OCI-LY7 (cell line): ENCODE data around the gene AHSP.

Source experiments
- CTCF ChIP-seq: fragments of 200-600 bp; sonication (generic); conservative IDR thresholded peaks from 2 replicates; pipeline ENCODE4 v1.5.1; 2014; ENCODE audit warnings: mild to moderate bottlenecking, antibody characterized with exemption, low read length, moderate library complexity, mixed read lengths
- EZH2phosphoT487 ChIP-seq: fragments of 200-600 bp; sonication (generic); IDR thresholded peaks from 2 replicates; pipeline ENCODE4 v1.6.1; 2018; ENCODE audit warnings: low read depth, borderline replicate concordance, mild to moderate bottlenecking, mixed run types, antibody characterized with exemption, low read length, moderate library complexity, mixed read lengths

GRCh38 chr16:31507617-31507928 is 20.1 kb upstream of the AHSP start:
- TF ChIP-seq EZH2phosphoT487: no peak
- no peak for TF ChIP-seq CTCF
